ENCODE results near the gene TMTC2.
"Not testable (repeated sequence)": the region's sequence is repeated elsewhere in the genome, so short reads cannot be mapped to it uniquely, and the experiment has no call there.

TMTC2 gene

GRCh38 chr12:82838827-82839226 is 152.1 kb downstream of the TMTC2 start:
- POLR2A ChIA-PET = interaction anchor here (0.5 kb wide), 1 partner anchor 11 kb away, joined by 3 read pairs; no protein-coding TSS in a partner anchor
- Histone ChIP-seq H3K27ac (ENCODE audit: insufficient read depth in 1 of 2, low read depth in 1 of 2, low read length in 2 of 2, poor library complexity in 1 of 2, severe bottlenecking in 2 of 2) (no peak overlapping the region), H3K4me1 (ENCODE audit: control extremely low read depth in 1 of 4, control insufficient read depth in 4 of 4, insufficient read depth in 4 of 4, low read length in 3 of 4) (no peaks in the 10 kb centered on the region), H3K4me3 (ENCODE audit: control insufficient read depth in 1 of 7, extremely low read depth in 1 of 7, insufficient read depth in 4 of 7, low read depth in 2 of 7, low read length in 6 of 7) (no peak overlapping the region), H3K9me3 (ENCODE audit: control extremely low read depth in 1 of 5, control insufficient read depth in 4 of 5, insufficient read depth in 2 of 5, low read depth in 1 of 5, low read length in 4 of 5) (no peaks in the 10 kb centered on the region), H3K27me3 (replicated peaks in 2 of 5; ENCODE audit: control insufficient read depth in 4 of 5, insufficient read depth in 5 of 5, low read length in 4 of 5) (no peaks in the 10 kb centered on the region), H3K36me3 (ENCODE audit: control insufficient read depth in 4 of 4, insufficient read depth in 4 of 4, low read length in 3 of 4) (no peaks in the 10 kb centered on the region)
- DNase-seq = no peak
- 89% methylated on average over 1 of the region's 1 CpG for WGBS (ENCODE audit: insufficient coverage)
- CTCF ChIA-PET = no interaction called here

GRCh38 chr12:82839796-82840195 is 153.1 kb downstream of the TMTC2 start:
- Histone ChIP-seq H3K4me3 (ENCODE audit: control insufficient read depth in 1 of 7, extremely low read depth in 1 of 7, insufficient read depth in 4 of 7, low read depth in 2 of 7, low read length in 6 of 7) (no peak overlapping the region), H3K27me3 (replicated peaks in 2 of 5; ENCODE audit: control insufficient read depth in 4 of 5, insufficient read depth in 5 of 5, low read length in 4 of 5) (no peaks in the 10 kb centered on the region), H3K9me3 (ENCODE audit: control extremely low read depth in 1 of 5, control insufficient read depth in 4 of 5, insufficient read depth in 2 of 5, low read depth in 1 of 5, low read length in 4 of 5) (no peaks in the 10 kb centered on the region), H3K4me1 (ENCODE audit: control extremely low read depth in 1 of 4, control insufficient read depth in 4 of 4, insufficient read depth in 4 of 4, low read length in 3 of 4) (no peaks in the 10 kb centered on the region), H3K27ac (ENCODE audit: insufficient read depth in 1 of 2, low read depth in 1 of 2, low read length in 2 of 2, poor library complexity in 1 of 2, severe bottlenecking in 2 of 2) (no peak overlapping the region), H3K36me3 (ENCODE audit: control insufficient read depth in 4 of 4, insufficient read depth in 4 of 4, low read length in 3 of 4) (no peaks in the 10 kb centered on the region)
- 100% methylated on average over 2 of the region's 4 CpGs for WGBS (ENCODE audit: insufficient coverage)
- ChIA-PET CTCF (no interaction called here), POLR2A (no interaction called here)
- DNase-seq = no peak

- Histone ChIP-seq H3K4me3 (ENCODE audit: control insufficient read depth in 1 of 7, extremely low read depth in 1 of 7, insufficient read depth in 4 of 7, low read depth in 2 of 7, low read length in 6 of 7) (no peak overlapping the region), H3K36me3 (ENCODE audit: control insufficient read depth in 4 of 4, insufficient read depth in 4 of 4, low read length in 3 of 4) (no peaks in the 10 kb centered on the region), H3K4me1 (ENCODE audit: control extremely low read depth in 1 of 4, control insufficient read depth in 4 of 4, insufficient read depth in 4 of 4, low read length in 3 of 4) (peaks cover 0 to 14% (median 0%) of the 10 kb centered on the region in 4 experiments), H3K27ac (ENCODE audit: insufficient read depth in 1 of 2, low read depth in 1 of 2, low read length in 2 of 2, poor library complexity in 1 of 2, severe bottlenecking in 2 of 2) (no peak overlapping the region), H3K9me3 (ENCODE audit: control extremely low read depth in 1 of 5, control insufficient read depth in 4 of 5, insufficient read depth in 2 of 5, low read depth in 1 of 5, low read length in 4 of 5) (no peaks in the 10 kb centered on the region), H3K27me3 (replicated peaks in 2 of 5; ENCODE audit: control insufficient read depth in 4 of 5, insufficient read depth in 5 of 5, low read length in 4 of 5) (no peaks in the 10 kb centered on the region)
- WGBS (ENCODE audit: insufficient coverage) = 100% methylated on average over 2 of the region's 7 CpGs
- DNase-seq = no peak
- CTCF ChIA-PET = interaction anchor here (1.3 kb wide), 1 partner anchor 124 kb away, joined by 3 read pairs; no protein-coding TSS in a partner anchor
- POLR2A ChIA-PET = no interaction called here
Measured at GRCh38 chr12:82841487-82841904, 154.8 kb downstream of the TMTC2 start.

- no peak for DNase-seq
- Histone ChIP-seq H3K4me1 (ENCODE audit: control extremely low read depth in 1 of 4, control insufficient read depth in 4 of 4, insufficient read depth in 4 of 4, low read length in 3 of 4) (peaks cover 0 to 14% (median 0%) of the 10 kb centered on the region in 4 experiments), H3K4me3 (ENCODE audit: control insufficient read depth in 1 of 7, extremely low read depth in 1 of 7, insufficient read depth in 4 of 7, low read depth in 2 of 7, low read length in 6 of 7) (no peak overlapping the region), H3K27ac (ENCODE audit: insufficient read depth in 1 of 2, low read depth in 1 of 2, low read length in 2 of 2, poor library complexity in 1 of 2, severe bottlenecking in 2 of 2) (no peak overlapping the region), H3K27me3 (replicated peaks in 2 of 5; ENCODE audit: control insufficient read depth in 4 of 5, insufficient read depth in 5 of 5, low read length in 4 of 5) (no peaks in the 10 kb centered on the region), H3K36me3 (ENCODE audit: control insufficient read depth in 4 of 4, insufficient read depth in 4 of 4, low read length in 3 of 4) (no peaks in the 10 kb centered on the region), H3K9me3 (ENCODE audit: control extremely low read depth in 1 of 5, control insufficient read depth in 4 of 5, insufficient read depth in 2 of 5, low read depth in 1 of 5, low read length in 4 of 5) (no peaks in the 10 kb centered on the region)
- POLR2A ChIA-PET = no interaction called here
- WGBS (ENCODE audit: insufficient coverage) = 100% methylated on average over 1 of the region's 3 CpGs
- CTCF ChIA-PET = no interaction called here
Measured at GRCh38 chr12:82842480-82842879, 155.8 kb downstream of the TMTC2 start.

GRCh38 chr12:82845076-82845475 is 158.4 kb downstream of the TMTC2 start:
- H3K9me3 ChIP-seq (ENCODE audit: control extremely low read depth in 1 of 5, control insufficient read depth in 4 of 5, insufficient read depth in 2 of 5, low read depth in 1 of 5, low read length in 4 of 5); CTCF ChIA-PET; H3K36me3 ChIP-seq (ENCODE audit: control insufficient read depth in 4 of 4, insufficient read depth in 4 of 4, low read length in 3 of 4); H3K27me3 ChIP-seq (replicated peaks in 2 of 5; ENCODE audit: control insufficient read depth in 4 of 5, insufficient read depth in 5 of 5, low read length in 4 of 5); H3K4me3 ChIP-seq (ENCODE audit: control insufficient read depth in 1 of 7, extremely low read depth in 1 of 7, insufficient read depth in 4 of 7, low read depth in 2 of 7, low read length in 6 of 7); H3K27ac ChIP-seq (ENCODE audit: insufficient read depth in 1 of 2, low read depth in 1 of 2, low read length in 2 of 2, poor library complexity in 1 of 2, severe bottlenecking in 2 of 2): not testable (repeated sequence)
- POLR2A ChIA-PET = interaction anchor here (0.6 kb wide), 1 partner anchor 53 kb away, joined by 3 read pairs; no protein-coding TSS in a partner anchor
- WGBS (ENCODE audit: insufficient coverage) = 100% methylated on average over 2 of the region's 7 CpGs
- peaks cover 0 to 14% (median 0%) of the 10 kb centered on the region in 4 experiments for H3K4me1 ChIP-seq (ENCODE audit: control extremely low read depth in 1 of 4, control insufficient read depth in 4 of 4, insufficient read depth in 4 of 4, low read length in 3 of 4)
- DNase-seq = peak in 2 of 3 donors; percentile 17 to 22

GRCh38 chr12:82848845-82849244 is 162.1 kb downstream of the TMTC2 start:
- WGBS (ENCODE audit: insufficient coverage) = 97% methylated on average over 3 of the region's 3 CpGs
- H3K9me3 ChIP-seq (ENCODE audit: control extremely low read depth in 1 of 5, control insufficient read depth in 4 of 5, insufficient read depth in 2 of 5, low read depth in 1 of 5, low read length in 4 of 5) = no peaks in the 10 kb centered on the region
- CTCF ChIA-PET = no interaction called here

GRCh38 chr12:82852529-82852928 is 165.8 kb downstream of the TMTC2 start:
- H3K27ac ChIP-seq (ENCODE audit: insufficient read depth in 1 of 2, low read depth in 1 of 2, low read length in 2 of 2, poor library complexity in 1 of 2, severe bottlenecking in 2 of 2) = no peak overlapping the region
- H3K4me3 ChIP-seq (ENCODE audit: control insufficient read depth in 1 of 7, extremely low read depth in 1 of 7, insufficient read depth in 4 of 7, low read depth in 2 of 7, low read length in 6 of 7) = no peak overlapping the region
- no CpG with 5 or more reads among the region's 1 CpG for WGBS (ENCODE audit: insufficient coverage)
- ChIA-PET POLR2A (no interaction called here), CTCF (no interaction called here)
- H3K27me3 ChIP-seq (replicated peaks in 2 of 5; ENCODE audit: control insufficient read depth in 4 of 5, insufficient read depth in 5 of 5, low read length in 4 of 5) = no peaks in the 10 kb centered on the region
- H3K36me3 ChIP-seq (ENCODE audit: control insufficient read depth in 4 of 4, insufficient read depth in 4 of 4, low read length in 3 of 4) = peaks cover 0 to 2% (median 0%) of the 10 kb centered on the region in 4 experiments
- H3K4me1 ChIP-seq (ENCODE audit: control extremely low read depth in 1 of 4, control insufficient read depth in 4 of 4, insufficient read depth in 4 of 4, low read length in 3 of 4) = peaks cover 0 to 11% (median 0%) of the 10 kb centered on the region in 4 experiments
- H3K9me3 ChIP-seq (ENCODE audit: control extremely low read depth in 1 of 5, control insufficient read depth in 4 of 5, insufficient read depth in 2 of 5, low read depth in 1 of 5, low read length in 4 of 5) = no peaks in the 10 kb centered on the region
- DNase-seq = no peak

More at GRCh38 chr12:82848845-82849244, 162.1 kb downstream of the TMTC2 start:
- no peak for DNase-seq
- Histone ChIP-seq H3K27me3 (replicated peaks in 2 of 5; ENCODE audit: control insufficient read depth in 4 of 5, insufficient read depth in 5 of 5, low read length in 4 of 5) (no peaks in the 10 kb centered on the region), H3K36me3 (ENCODE audit: control insufficient read depth in 4 of 4, insufficient read depth in 4 of 4, low read length in 3 of 4) (no peaks in the 10 kb centered on the region), H3K4me1 (ENCODE audit: control extremely low read depth in 1 of 4, control insufficient read depth in 4 of 4, insufficient read depth in 4 of 4, low read length in 3 of 4) (peaks cover 0 to 14% (median 0%) of the 10 kb centered on the region in 4 experiments), H3K4me3 (ENCODE audit: control insufficient read depth in 1 of 7, extremely low read depth in 1 of 7, insufficient read depth in 4 of 7, low read depth in 2 of 7, low read length in 6 of 7) (no peak overlapping the region), H3K27ac (ENCODE audit: insufficient read depth in 1 of 2, low read depth in 1 of 2, low read length in 2 of 2, poor library complexity in 1 of 2, severe bottlenecking in 2 of 2) (no peak overlapping the region)
- POLR2A ChIA-PET = no interaction called here

All from common myeloid progenitor, CD34-positive (primary cell).